OCI-LY7 (cell line): ENCODE data around the gene RASAL1. TPM values are rescaled to one million over a fixed set of nuclear protein-coding genes. Genes with fewer than 3 reads are reported as not detected.
A peak's percentile ranks its signal among the peaks of the same experiment; 100 is the strongest.

Experiments used
- BruUV-seq: library from RNA; stranded (reverse); fragments of 400-500 nt; replicated peaks from 2 replicates; lab custom pipeline; 2021; lab: Mats Ljungman, UMichigan
- CTCF ChIA-PET: fragments of 300-600 bp; sonication (Branson Sonifier 250); formaldehyde crosslinking; loops from one replicate; lab custom pipeline; 2022; ENCODE audit warnings: antibody characterized with exemption; ENCODE audit not compliant: unreplicated experiment; lab: Charles Lee
- POLR2A ChIA-PET: fragments of 300-600 bp; sonication (Branson Sonifier 250); formaldehyde crosslinking; loops from one replicate; lab custom pipeline; 2022; ENCODE audit warnings: antibody characterized with exemption; lab: Charles Lee
- DNase-seq: peaks from one replicate; pipeline ENCODE4 v3.0.0-alpha.2; 2015; ENCODE audit warnings: low spot score
- H2AFZ ChIP-seq: fragments of 200-600 bp; sonication (generic), shearing (Covaris generic); 2 replicates; pipeline ENCODE4 v1.6.1; 2014; ENCODE audit warnings: mild to moderate bottlenecking, antibody characterized with exemption, low read length, moderate library complexity
- H3K27ac ChIP-seq: fragments of 200-600 bp; sonication (generic); 2 replicates; pipeline ENCODE4 v1.5.1; 2014; ENCODE audit warnings: mixed run types, low read depth, mild to moderate bottlenecking, moderate library complexity, low read length, inconsistent platforms; ENCODE audit not compliant: poor library complexity, severe bottlenecking
- H3K36me3 ChIP-seq: fragments of 200-600 bp; sonication (generic); 2 replicates; pipeline ENCODE4 v1.6.1; 2014; ENCODE audit warnings: mild to moderate bottlenecking, antibody characterized with exemption, low read length, moderate library complexity, mixed read lengths; ENCODE audit not compliant: insufficient read depth
- H3K4me1 ChIP-seq: fragments of 200-600 bp; sonication (generic); 2 replicates; pipeline ENCODE4 v1.5.1; 2014; ENCODE audit warnings: mild to moderate bottlenecking, low read length; ENCODE audit not compliant: insufficient read depth, poor library complexity, severe bottlenecking
- H3K4me2 ChIP-seq: fragments of 200-600 bp; sonication (generic); 2 replicates; pipeline ENCODE4 v1.6.1; 2014; ENCODE audit warnings: mild to moderate bottlenecking, low read length
- H3K4me3 ChIP-seq: fragments of 200-600 bp; sonication (generic); 2 replicates; pipeline ENCODE4 v1.5.1; 2014; ENCODE audit warnings: mild to moderate bottlenecking, low read depth, low read length; ENCODE audit not compliant: poor library complexity, severe bottlenecking
- H3K79me2 ChIP-seq: fragments of 200-600 bp; sonication (generic); 2 replicates; pipeline ENCODE4 v1.6.1; 2016; ENCODE audit warnings: low read depth, mild to moderate bottlenecking, low read length, moderate library complexity, mixed read lengths; ENCODE audit not compliant: insufficient read depth
- H3K9me2 ChIP-seq: fragments of 200-600 bp; sonication (generic); 2 replicates; pipeline ENCODE4 v1.6.1; 2016; ENCODE audit warnings: mild to moderate bottlenecking, low read length, mixed read lengths; ENCODE audit not compliant: insufficient read depth
- H3K9me3 ChIP-seq: fragments of 200-600 bp; sonication (generic); 2 replicates; pipeline ENCODE4 v1.6.1; 2014; ENCODE audit warnings: mild to moderate bottlenecking, mixed run types, low read length, mixed read lengths
- H4K20me1 ChIP-seq: fragments of 200-600 bp; sonication (generic); 2 replicates; pipeline ENCODE4 v1.6.1; 2014; ENCODE audit warnings: mild to moderate bottlenecking, antibody characterized with exemption, low read length, moderate library complexity, mixed read lengths; ENCODE audit not compliant: insufficient read depth
- EZH2phosphoT487 ChIP-seq: fragments of 200-600 bp; sonication (generic); IDR thresholded peaks from 2 replicates; pipeline ENCODE4 v1.6.1; 2018; ENCODE audit warnings: low read depth, borderline replicate concordance, mild to moderate bottlenecking, mixed run types, antibody characterized with exemption, low read length, moderate library complexity, mixed read lengths
- intact Hi-C: fragments of 100-400 bp; cut with micrococcal nuclease; formaldehyde crosslinking; loops from one replicate; pipeline ENCODE4 v1.10.0; 2022; ENCODE audit not compliant: unreplicated experiment
- total RNA-seq, 2 experiments: library from RNA; depleted of rRNA in 1 of 2; stranded (reverse); fragments of >200 nt in 1 of 2; shearing (Covaris generic) in 1 of 2; gene quantifications; 2 replicates each; pipeline ENCODE4 v1.2.3, GENCODE V29; 2014 to 2022
- TF ChIP-seq, protein P1 (sequence below): fragments of 200-600 bp; sonication (generic); conservative IDR thresholded peaks from 2 replicates; pipeline ENCODE4 v1.5.1; 2014; ENCODE audit warnings: mild to moderate bottlenecking, antibody characterized with exemption, low read length, moderate library complexity, mixed read lengths

The RASAL1 gene
- total RNA-seq, 2 experiments from 2014 or later, result 74.4 to 89.1 TPM

GRCh38 chr12:113127791-113128199 lies 7.8 kb downstream of the RASAL1 start:
- no peaks in the 10 kb centered on the region for H4K20me1 ChIP-seq
- DNase-seq, result no peak
- peaks cover 81% of the 10 kb centered on the region for H3K36me3 ChIP-seq
- H3K27ac ChIP-seq, result peak overlapping the region; percentile 87
- CTCF ChIA-PET, result no interaction called here
- peak overlapping the region; percentile 81 for H3K4me2 ChIP-seq
- no TSS peak for BruUV-seq
- H3K4me3 ChIP-seq, result peak overlapping the region; percentile 57
- intact Hi-C loops, result loop anchor here (10.0 kb wide), 1 partner anchor 223 kb away; the partner anchor contains the start of gene OAS1
- POLR2A ChIA-PET, result interaction anchor here (0.6 to 0.9 kb wide), 2 partner anchors 42 to 46 kb away, joined by 4 to 5 read pairs; no protein-coding TSS in a partner anchor
- no peaks in the 10 kb centered on the region for H3K9me2 ChIP-seq
- H3K79me2 ChIP-seq, result peaks cover 69% of the 10 kb centered on the region
- H3K4me1 ChIP-seq, result peaks cover 53% of the 10 kb centered on the region
- peaks cover 18% of the 10 kb centered on the region for H3K9me3 ChIP-seq
- no peak overlapping the region for H2AFZ ChIP-seq
- TF ChIP-seq, protein P1, sequence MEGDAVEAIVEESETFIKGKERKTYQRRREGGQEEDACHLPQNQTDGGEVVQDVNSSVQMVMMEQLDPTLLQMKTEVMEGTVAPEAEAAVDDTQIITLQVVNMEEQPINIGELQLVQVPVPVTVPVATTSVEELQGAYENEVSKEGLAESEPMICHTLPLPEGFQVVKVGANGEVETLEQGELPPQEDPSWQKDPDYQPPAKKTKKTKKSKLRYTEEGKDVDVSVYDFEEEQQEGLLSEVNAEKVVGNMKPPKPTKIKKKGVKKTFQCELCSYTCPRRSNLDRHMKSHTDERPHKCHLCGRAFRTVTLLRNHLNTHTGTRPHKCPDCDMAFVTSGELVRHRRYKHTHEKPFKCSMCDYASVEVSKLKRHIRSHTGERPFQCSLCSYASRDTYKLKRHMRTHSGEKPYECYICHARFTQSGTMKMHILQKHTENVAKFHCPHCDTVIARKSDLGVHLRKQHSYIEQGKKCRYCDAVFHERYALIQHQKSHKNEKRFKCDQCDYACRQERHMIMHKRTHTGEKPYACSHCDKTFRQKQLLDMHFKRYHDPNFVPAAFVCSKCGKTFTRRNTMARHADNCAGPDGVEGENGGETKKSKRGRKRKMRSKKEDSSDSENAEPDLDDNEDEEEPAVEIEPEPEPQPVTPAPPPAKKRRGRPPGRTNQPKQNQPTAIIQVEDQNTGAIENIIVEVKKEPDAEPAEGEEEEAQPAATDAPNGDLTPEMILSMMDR, result no peak
- TF ChIP-seq EZH2phosphoT487, result no peak

DNA sequence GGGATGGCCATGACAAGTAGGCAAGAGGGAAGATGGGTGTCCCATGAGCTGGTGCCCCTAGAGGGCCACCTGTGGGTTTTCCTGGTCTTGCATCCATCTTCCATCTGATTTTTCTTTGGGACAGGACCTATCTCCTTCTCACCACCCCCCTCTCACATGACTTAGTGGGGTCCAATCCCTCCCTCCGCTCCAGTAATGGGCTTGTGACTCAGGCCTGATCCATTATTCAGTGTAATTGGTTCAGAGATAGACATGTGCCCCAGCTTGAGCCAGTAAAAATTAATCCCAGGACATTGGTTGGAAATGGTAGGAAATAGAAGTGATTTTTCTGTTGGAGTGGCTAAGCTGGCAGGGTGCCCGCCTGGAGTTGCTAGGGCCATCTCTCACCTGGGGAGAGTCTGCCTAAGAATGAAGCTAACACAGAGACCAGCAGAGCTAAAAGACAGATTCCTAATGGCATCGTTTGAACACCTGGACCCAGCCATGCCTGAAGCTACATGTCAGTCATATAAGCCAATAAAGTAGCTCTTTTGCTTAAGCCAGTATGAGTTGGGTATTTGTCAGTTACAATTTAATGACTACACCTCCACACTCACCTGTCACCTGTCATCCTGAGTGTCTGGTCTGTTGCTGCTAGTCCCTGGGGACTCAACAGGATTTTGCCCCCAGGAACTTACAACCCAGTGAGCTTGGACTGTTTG lies 14.7 kb downstream of the RASAL1 start:
- Histone ChIP-seq H3K27ac (peak overlapping the region; percentile 82), H3K36me3 (peaks cover 93% of the 10 kb centered on the region), H3K4me3 (peak overlapping the region; percentile 6), H4K20me1 (no peaks in the 10 kb centered on the region), H3K4me2 (peak overlapping the region; percentile 53), H3K79me2 (peaks cover 11% of the 10 kb centered on the region; the same call in 1 of the 2 replicates), H3K9me2 (no peaks in the 10 kb centered on the region), H3K9me3 (peaks cover 24% of the 10 kb centered on the region), H2AFZ (no peak overlapping the region), H3K4me1 (peaks cover 57% of the 10 kb centered on the region)
- BruUV-seq, result no TSS peak
- TF ChIP-seq, protein P1, result peak; percentile 25; the same call in 1 of the 2 replicates
- no peak for TF ChIP-seq EZH2phosphoT487
- POLR2A ChIA-PET, result interaction anchor here (0.6 to 2.1 kb wide), 11 partner anchors 9 to 177 kb away, joined by 3 to 10 read pairs (median 5); partner anchors contain the start of gene RASAL1
- CTCF ChIA-PET, result interaction anchor here (0.7 to 1.1 kb wide), 3 partner anchors 13 to 72 kb away, joined by 3 to 6 read pairs (median 3); no protein-coding TSS in a partner anchor
- DNase-seq, result peak; percentile 88
- intact Hi-C loops, result loop anchor here (10.0 kb wide), 1 partner anchor 216 kb away; the partner anchor contains the start of gene OAS1
